Measurements from ENCODE around the gene SIK2. TPM values are rescaled to one million over a fixed set of nuclear protein-coding genes. Genes with fewer than 3 reads are reported as not detected.

Gene SIK2
- total and polyA plus RNA-seq, 9 of the 15 experiments (the other 6 are each of a cell fraction or from before 2014, with no cell fraction given), result 0.74 to 11.6 (median 3.8) TPM

DNA sequence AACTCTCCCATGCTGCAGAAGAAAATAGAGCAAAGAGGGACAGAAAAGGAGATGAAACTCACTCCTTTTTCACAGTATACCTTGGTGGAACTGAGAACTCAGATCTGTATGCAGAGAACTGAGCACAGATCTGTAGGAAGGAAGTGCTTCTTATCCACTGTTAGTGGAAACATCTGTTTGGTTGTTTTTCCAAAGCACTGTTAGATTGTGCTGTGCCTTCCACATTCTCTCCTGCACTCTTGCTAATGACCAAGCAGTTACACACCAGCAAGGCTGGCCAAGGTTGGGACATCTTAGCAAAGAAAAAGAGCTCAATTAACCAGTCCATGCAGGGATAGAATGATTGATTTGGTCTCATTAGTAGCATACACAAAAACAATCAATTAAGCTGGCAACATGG is 20.1 kb upstream of the SIK2 start:
- intact Hi-C loops (cut with micrococcal nuclease) (no loop called here), in situ Hi-C loops (cut with MboI) (no loop called here)
- H3K27ac ChIP-seq (ENCODE audit: extremely low read depth, low read depth, low read length), result no peak overlapping the region
- no TSS peak for BruUV-seq (replicated peaks)
- no peaks in the 10 kb centered on the region for H3K36me3 ChIP-seq (ENCODE audit: control insufficient read depth, insufficient read depth, low read length)
- POLR2A ChIA-PET, result no interaction called here
- H3K79me2 ChIP-seq (ENCODE audit: control insufficient read depth, insufficient read depth, low read length), result no peaks in the 10 kb centered on the region
- no peak overlapping the region for H3K9ac ChIP-seq (ENCODE audit: insufficient read depth in 1 of 2, low read depth in 2 of 2, low read length in 2 of 2)
- TF ChIP-seq ARID2 (IDR thresholded peaks at IDR 0.05) (no peak), KDM5B (IDR thresholded peaks at IDR 0.05; ENCODE audit: insufficient replicate concordance, low read depth, low read length) (no peak), CBFA2T2 (conservative IDR thresholded peaks at IDR 0.05) (no peak), ZNF586 (CRISPR knock-in tag; conservative IDR thresholded peaks at IDR 0.05) (no peak), SP2 (IDR thresholded peaks at IDR 0.05; ENCODE audit: extremely low read depth, low read depth, low read length, poor library complexity, severe bottlenecking) (no peak), ZNF76 (CRISPR knock-in tag; IDR thresholded peaks at IDR 0.05; ENCODE audit: borderline replicate concordance) (no peak), HNRNPLL (IDR thresholded peaks at IDR 0.05; ENCODE audit: low read depth, low read length, poor library complexity, severe bottlenecking) (no peak)
- TF ChIP-seq, protein P1, sequence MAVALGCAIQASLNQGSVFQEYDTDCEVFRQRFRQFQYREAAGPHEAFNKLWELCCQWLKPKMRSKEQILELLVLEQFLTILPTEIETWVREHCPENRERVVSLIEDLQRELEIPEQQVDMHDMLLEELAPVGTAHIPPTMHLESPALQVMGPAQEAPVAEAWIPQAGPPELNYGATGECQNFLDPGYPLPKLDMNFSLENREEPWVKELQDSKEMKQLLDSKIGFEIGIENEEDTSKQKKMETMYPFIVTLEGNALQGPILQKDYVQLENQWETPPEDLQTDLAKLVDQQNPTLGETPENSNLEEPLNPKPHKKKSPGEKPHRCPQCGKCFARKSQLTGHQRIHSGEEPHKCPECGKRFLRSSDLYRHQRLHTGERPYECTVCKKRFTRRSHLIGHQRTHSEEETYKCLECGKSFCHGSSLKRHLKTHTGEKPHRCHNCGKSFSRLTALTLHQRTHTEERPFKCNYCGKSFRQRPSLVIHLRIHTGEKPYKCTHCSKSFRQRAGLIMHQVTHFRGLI (CRISPR knock-in tag; IDR thresholded peaks at IDR 0.05), result no peak
- DNase-seq (ENCODE audit: extremely low read depth in 1 of 4, low spot score in 3 of 4) (no peak), FAIRE-seq (no peak), ATAC-seq (peak; percentile 32; the same call in 2 of the 3 replicates)
- H2AFZ ChIP-seq (ENCODE audit: low read depth, low read length), result no peak overlapping the region
- H3K4me3 ChIP-seq, result no peak overlapping the region
- CTCF ChIA-PET (ENCODE audit: low intra/inter-chr PET ratio), result no interaction called here
- H4K20me1 ChIP-seq (replicated peaks; ENCODE audit: control insufficient read depth, insufficient read depth, low read length), result no peaks in the 10 kb centered on the region
- H3K27me3 ChIP-seq (ENCODE audit: control insufficient read depth in 2 of 2, insufficient read depth in 2 of 2, low read length in 2 of 2), result no peaks in the 10 kb centered on the region
- no peaks in the 10 kb centered on the region for H3K9me3 ChIP-seq (replicated peaks; ENCODE audit: control insufficient read depth, insufficient read depth, low read depth, low read length)
- H3K4me1 ChIP-seq (replicated peaks in 1 of 2; ENCODE audit: control insufficient read depth in 2 of 2, insufficient read depth in 2 of 2, low read length in 2 of 2), result no peaks in the 10 kb centered on the region
- H3K9me1 ChIP-seq (ENCODE audit: control insufficient read depth, insufficient read depth, low read length), result no peaks in the 10 kb centered on the region
- no peak overlapping the region for H3K4me2 ChIP-seq (ENCODE audit: insufficient read depth, low read length)
